Neural crest cell (in vitro differentiated cells): ENCODE data around the gene GHITM. TPM values are rescaled to one million over a fixed set of nuclear protein-coding genes. Genes with fewer than 3 reads are reported as not detected.
"Not testable (repeated sequence)": the region's sequence is repeated elsewhere in the genome, so short reads cannot be mapped to it uniquely, and the experiment has no call there.

ENCODE experiments used
- DNase-seq: peaks from one replicate; pipeline ENCODE4 v3.0.0; 2021; ENCODE audit warnings: low read depth, mixed read lengths, low spot score
- H3K27ac Mint-ChIP-seq: one replicate; pipeline ENCODE4 v1.8.0; 2021; ENCODE audit warnings: mild to moderate bottlenecking, mixed read lengths; ENCODE audit not compliant: unreplicated experiment
- H3K27me3 Mint-ChIP-seq: 2 replicates; pipeline ENCODE4 v1.8.0; 2021; ENCODE audit warnings: low read depth, mild to moderate bottlenecking, mixed read lengths
- H3K36me3 Mint-ChIP-seq: 2 replicates; pipeline ENCODE4 v1.8.0; 2021; ENCODE audit warnings: low read depth, mild to moderate bottlenecking, mixed read lengths
- H3K4me1 Mint-ChIP-seq: 2 replicates; pipeline ENCODE4 v1.8.0; 2021; ENCODE audit warnings: mixed read lengths
- H3K4me3 Mint-ChIP-seq: one replicate; pipeline ENCODE4 v1.8.0; 2021; ENCODE audit warnings: mild to moderate bottlenecking, mixed read lengths
- H3K9me3 Mint-ChIP-seq: 2 replicates; pipeline ENCODE4 v1.8.0; 2021; ENCODE audit warnings: mixed read lengths
- total RNA-seq: library from RNA; stranded (reverse); gene quantifications from 2 replicates; pipeline ENCODE4 v1.2.1, GENCODE V29; 2021
- TF ChIP-seq, protein P1 (sequence below): fragments of 200-600 bp; sonication (generic); conservative IDR thresholded peaks from 2 replicates; pipeline ENCODE4 v1.5.0; 2021; ENCODE audit warnings: antibody characterized with exemption, mild to moderate bottlenecking

The GHITM gene
- total RNA-seq, 1 donor from 2014 or later = 105 TPM

DNA sequence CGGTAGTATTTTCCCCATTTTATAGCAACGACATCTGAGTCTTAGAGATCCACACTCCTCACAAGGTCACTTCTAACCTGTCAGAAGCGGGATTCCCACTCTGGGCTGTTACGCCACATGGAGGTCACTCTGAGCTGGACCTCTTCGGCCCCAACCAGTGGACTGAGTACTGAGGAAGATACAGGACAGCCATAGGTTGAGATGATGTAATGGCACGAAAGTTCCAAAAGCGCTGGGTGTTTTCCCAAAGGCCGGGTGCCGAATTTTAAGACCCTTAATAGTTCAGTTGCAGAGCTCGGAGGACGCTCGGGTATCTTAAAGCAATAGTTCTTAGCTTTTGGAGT lies 699 bp downstream of the GHITM start:
- H3K4me3 Mint-ChIP-seq = peak overlapping the region; percentile 91
- DNase-seq = no peak
- TF ChIP-seq, protein P1, sequence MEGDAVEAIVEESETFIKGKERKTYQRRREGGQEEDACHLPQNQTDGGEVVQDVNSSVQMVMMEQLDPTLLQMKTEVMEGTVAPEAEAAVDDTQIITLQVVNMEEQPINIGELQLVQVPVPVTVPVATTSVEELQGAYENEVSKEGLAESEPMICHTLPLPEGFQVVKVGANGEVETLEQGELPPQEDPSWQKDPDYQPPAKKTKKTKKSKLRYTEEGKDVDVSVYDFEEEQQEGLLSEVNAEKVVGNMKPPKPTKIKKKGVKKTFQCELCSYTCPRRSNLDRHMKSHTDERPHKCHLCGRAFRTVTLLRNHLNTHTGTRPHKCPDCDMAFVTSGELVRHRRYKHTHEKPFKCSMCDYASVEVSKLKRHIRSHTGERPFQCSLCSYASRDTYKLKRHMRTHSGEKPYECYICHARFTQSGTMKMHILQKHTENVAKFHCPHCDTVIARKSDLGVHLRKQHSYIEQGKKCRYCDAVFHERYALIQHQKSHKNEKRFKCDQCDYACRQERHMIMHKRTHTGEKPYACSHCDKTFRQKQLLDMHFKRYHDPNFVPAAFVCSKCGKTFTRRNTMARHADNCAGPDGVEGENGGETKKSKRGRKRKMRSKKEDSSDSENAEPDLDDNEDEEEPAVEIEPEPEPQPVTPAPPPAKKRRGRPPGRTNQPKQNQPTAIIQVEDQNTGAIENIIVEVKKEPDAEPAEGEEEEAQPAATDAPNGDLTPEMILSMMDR = no peak
- peaks cover 26% of the 10 kb centered on the region for H3K4me1 Mint-ChIP-seq
- peaks cover 21% of the 10 kb centered on the region for H3K27me3 Mint-ChIP-seq
- H3K27ac Mint-ChIP-seq = peak overlapping the region; percentile 98
- H3K9me3 Mint-ChIP-seq = peaks cover 2% of the 10 kb centered on the region
- no peaks in the 10 kb centered on the region for H3K36me3 Mint-ChIP-seq

DNA sequence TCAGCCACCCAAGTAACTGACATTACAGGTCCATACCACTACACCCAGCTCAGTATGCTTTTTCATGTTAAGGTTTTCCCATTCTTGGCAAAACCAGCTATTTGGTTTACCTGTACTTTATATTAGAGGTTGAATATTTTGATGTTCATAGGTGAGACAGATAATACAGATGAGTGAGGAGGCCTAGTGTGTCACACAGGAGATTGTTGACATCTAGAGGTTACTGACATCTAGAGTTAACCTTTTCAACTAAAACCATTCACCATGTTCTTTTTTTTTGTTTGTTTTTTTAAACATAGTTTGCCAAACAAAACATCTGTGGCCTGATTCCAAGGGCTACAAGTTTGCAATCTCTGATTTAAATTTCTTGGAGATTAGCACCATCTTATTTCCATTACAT lies 8.0 kb downstream of the GHITM start:
- no peak overlapping the region for H3K4me3 Mint-ChIP-seq
- DNase-seq = no peak
- H3K27me3 Mint-ChIP-seq = no peaks in the 10 kb centered on the region
- H3K27ac Mint-ChIP-seq = no peak overlapping the region
- TF ChIP-seq, protein P1 = no peak
- no peaks in the 10 kb centered on the region for H3K36me3 Mint-ChIP-seq
- no peaks in the 10 kb centered on the region for H3K9me3 Mint-ChIP-seq
- H3K4me1 Mint-ChIP-seq = no peaks in the 10 kb centered on the region

DNA sequence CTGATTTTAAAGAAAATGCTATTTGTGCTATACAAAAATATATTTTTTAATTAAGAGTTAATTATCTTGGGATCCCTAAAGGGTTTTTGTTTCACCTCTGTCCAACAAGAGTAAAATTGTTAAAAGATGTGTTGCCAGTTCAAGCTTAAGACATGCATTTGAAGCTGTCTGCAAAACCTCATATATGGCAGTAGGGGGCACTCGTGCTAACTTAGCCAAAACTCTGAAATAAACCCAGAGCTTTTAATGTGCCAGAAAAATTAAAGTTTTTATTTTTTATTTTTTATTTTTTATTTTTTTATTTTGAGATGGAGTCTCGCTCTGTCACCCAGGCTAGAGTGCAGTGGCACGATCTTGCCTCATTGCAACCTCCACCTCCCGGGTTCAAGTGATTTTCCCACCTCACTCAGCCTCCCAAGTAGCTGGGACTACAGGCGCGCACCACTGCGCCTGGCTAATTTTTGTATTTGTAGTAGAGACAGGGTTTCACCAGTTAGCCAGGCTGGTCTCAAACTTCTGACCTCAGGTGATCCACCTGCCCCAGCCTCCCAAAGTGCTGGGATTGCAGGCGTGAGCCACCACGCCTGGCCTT lies 8.8 kb downstream of the GHITM start:
- H3K4me3 Mint-ChIP-seq, H3K4me1 Mint-ChIP-seq, DNase-seq, H3K9me3 Mint-ChIP-seq, H3K36me3 Mint-ChIP-seq, H3K27me3 Mint-ChIP-seq, H3K27ac Mint-ChIP-seq: not testable (repeated sequence)
- TF ChIP-seq, protein P1 = peak; percentile 82

DNA sequence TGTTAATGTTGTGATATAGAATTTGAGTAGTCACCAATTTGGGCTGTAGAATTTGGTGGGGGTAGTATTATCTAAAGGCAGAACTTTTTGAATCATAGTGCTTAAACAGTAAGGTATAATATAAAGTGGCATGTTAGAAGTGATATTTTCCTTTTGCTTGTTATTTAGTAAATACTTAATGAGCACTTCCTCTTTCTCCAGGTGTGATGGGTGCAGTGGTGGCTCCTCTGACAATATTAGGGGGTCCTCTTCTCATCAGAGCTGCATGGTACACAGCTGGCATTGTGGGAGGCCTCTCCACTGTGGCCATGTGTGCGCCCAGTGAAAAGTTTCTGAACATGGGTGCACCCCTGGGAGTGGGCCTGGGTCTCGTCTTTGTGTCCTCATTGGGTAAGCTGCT lies 10.5 kb downstream of the GHITM start:
- Mint-ChIP-seq H3K27me3 (no peaks in the 10 kb centered on the region), H3K4me3 (no peak overlapping the region), H3K4me1 (no peaks in the 10 kb centered on the region), H3K27ac (no peak overlapping the region), H3K36me3 (peaks cover 2% of the 10 kb centered on the region), H3K9me3 (no peaks in the 10 kb centered on the region)
- TF ChIP-seq, protein P1 = no peak
- DNase-seq = no peak

DNA sequence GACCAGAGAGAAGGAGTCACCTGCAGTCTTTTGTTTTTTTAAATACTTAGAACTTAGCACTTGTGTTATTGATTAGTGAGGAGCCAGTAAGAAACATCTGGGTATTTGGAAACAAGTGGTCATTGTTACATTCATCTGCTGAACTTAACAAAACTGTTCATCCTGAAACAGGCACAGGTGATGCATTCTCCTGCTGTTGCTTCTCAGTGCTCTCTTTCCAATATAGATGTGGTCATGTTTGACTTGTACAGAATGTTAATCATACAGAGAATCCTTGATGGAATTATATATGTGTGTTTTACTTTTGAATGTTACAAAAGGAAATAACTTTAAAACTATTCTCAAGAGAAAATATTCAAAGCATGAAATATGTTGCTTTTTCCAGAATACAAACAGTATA lies 13.5 kb downstream of the GHITM start:
- Mint-ChIP-seq H3K36me3 (peaks cover 5% of the 10 kb centered on the region), H3K27me3 (no peaks in the 10 kb centered on the region), H3K4me3 (no peak overlapping the region), H3K27ac (no peak overlapping the region), H3K4me1 (no peaks in the 10 kb centered on the region), H3K9me3 (no peaks in the 10 kb centered on the region)
- no peak for DNase-seq
- TF ChIP-seq, protein P1 = no peak
